ENCODE data around the gene MMP3. TPM values are rescaled to one million over a fixed set of nuclear protein-coding genes. Genes with fewer than 3 reads are reported as not detected.

Gene MMP3
- 0.88 and 10.7 TPM in 2 replicates for total RNA-seq

DNA sequence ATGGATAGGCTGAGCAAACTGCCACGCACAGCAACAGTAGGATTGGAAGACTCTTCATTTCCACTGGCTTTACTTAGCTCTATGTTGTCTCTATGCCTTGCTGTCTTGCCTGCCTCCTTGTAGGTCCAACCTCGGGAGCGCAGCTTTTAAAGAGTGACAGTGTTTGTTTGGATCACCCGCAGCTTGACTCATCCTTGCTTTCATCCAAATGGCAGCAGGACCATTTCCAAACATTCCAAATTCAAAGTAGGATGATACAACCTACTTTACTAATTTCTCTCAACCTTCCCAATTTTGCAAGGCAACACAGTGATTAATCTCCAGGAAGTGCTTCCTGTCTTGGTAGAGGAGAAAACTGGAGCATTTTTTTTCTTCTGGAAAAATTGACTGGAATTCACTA is at the start of gene MMP3:
MMP3 (minus strand) TSS at position 121 of the 400 bp plus-strand sequence; CDS start at position 58, 63 bp downstream.

DNA sequence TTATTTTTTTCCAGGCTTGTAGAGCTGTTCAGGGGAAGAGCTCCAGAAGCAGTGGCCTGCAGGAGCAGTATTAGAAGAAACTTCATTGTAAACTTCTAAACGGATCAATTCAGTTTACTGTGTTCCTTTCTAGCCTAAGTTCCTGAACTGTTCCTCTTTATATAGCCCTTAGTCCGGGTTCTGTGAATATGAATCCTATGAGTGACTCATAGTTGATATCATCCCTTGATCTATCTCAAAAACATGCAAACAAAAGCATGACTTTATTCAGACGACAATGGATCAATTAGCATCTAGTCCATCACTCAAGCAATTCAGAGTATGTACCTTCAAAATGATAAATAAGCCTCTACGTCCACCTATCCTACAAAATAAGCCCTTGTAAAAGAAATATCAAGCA is 31.4 kb upstream of the MMP3 start, which contains the start of gene MMP12:
MMP12 (minus strand) TSS at position 131 of the 400 bp plus-strand sequence; CDS start at position 86, 45 bp downstream.

GRCh38 chr11:102798012-102798746 is 45.2 kb downstream of the MMP3 start, which contains the start of gene MMP1:
Gene MMP1, minus strand, starts transcription at chr11:102798160. Its CDS starts 68 bp downstream, at chr11:102798092.

Other genes with a start within 250 kb of the MMP3 start
- not detected in 2 replicates for gene MMP20, start 218.3 kb downstream of the MMP3 start, total RNA-seq
- gene MMP27, start 137.8 kb downstream of the MMP3 start, total RNA-seq: not detected in 2 replicates
- gene MMP8, start 118.7 kb downstream of the MMP3 start, total RNA-seq: 1.4 and 1.5 TPM in 2 replicates
- gene MMP10, start 63.0 kb downstream of the MMP3 start, total RNA-seq: 1.3 and 2.1 TPM in 2 replicates
- gene MMP1, start 45.4 kb downstream of the MMP3 start, total RNA-seq: 47.9 and 122 TPM in 2 replicates
- gene MMP12, start 31.4 kb upstream of the MMP3 start, total RNA-seq: 0.18 and 1.2 TPM in 2 replicates
- gene MMP13, start 112.1 kb upstream of the MMP3 start, total RNA-seq: under 0.01 TPM in 1 of 2 replicates, not detected in the other
- gene DCUN1D5, start 248.6 kb upstream of the MMP3 start, total RNA-seq: 54.0 and 56.7 TPM in 2 replicates

Data from smooth muscle cell of the umbilical artery (primary cell).